ENCODE measurements around the gene CEL.

The CEL gene

GRCh38 chr9:133099726-133100505 lies 38.1 kb downstream of the CEL start:
- in situ Hi-C loops (cut with MboI; ENCODE audit: low sequenced_read_pairs, unreplicated experiment) = no loop called here
- no peak for TF ChIP-seq CTCF (IDR thresholded peaks at IDR 0.05; ENCODE audit: borderline replicate concordance, control extremely low read depth, extremely low read depth, insufficient read depth, missing control alignments)
- no peak for DNase-seq (ENCODE audit: low spot score)

GRCh38 chr9:133100506-133101355 lies 39.0 kb downstream of the CEL start:
- no peak for TF ChIP-seq CTCF (IDR thresholded peaks at IDR 0.05; ENCODE audit: borderline replicate concordance, control extremely low read depth, extremely low read depth, insufficient read depth, missing control alignments)
- DNase-seq (ENCODE audit: low spot score) = peak; percentile 16
- in situ Hi-C loops (cut with MboI; ENCODE audit: low sequenced_read_pairs, unreplicated experiment) = no loop called here

- in situ Hi-C loops (cut with MboI; ENCODE audit: low sequenced_read_pairs, unreplicated experiment) = no loop called here
- peak; percentile 18 for DNase-seq (ENCODE audit: low spot score)
- no peak for TF ChIP-seq CTCF (IDR thresholded peaks at IDR 0.05; ENCODE audit: borderline replicate concordance, control extremely low read depth, extremely low read depth, insufficient read depth, missing control alignments)
Measured at GRCh38 chr9:133101356-133102189, 39.8 kb downstream of the CEL start.

GRCh38 chr9:133102190-133103021 lies 40.6 kb downstream of the CEL start:
- no peak for TF ChIP-seq CTCF (IDR thresholded peaks at IDR 0.05; ENCODE audit: borderline replicate concordance, control extremely low read depth, extremely low read depth, insufficient read depth, missing control alignments)
- in situ Hi-C loops (cut with MboI; ENCODE audit: low sequenced_read_pairs, unreplicated experiment) = no loop called here
- peak; percentile 16 for DNase-seq (ENCODE audit: low spot score)

- in situ Hi-C loops (cut with MboI; ENCODE audit: low sequenced_read_pairs, unreplicated experiment) = no loop called here
- DNase-seq (ENCODE audit: low spot score) = peak; percentile 83
- peak; percentile 93 for TF ChIP-seq CTCF (IDR thresholded peaks at IDR 0.05; ENCODE audit: borderline replicate concordance, control extremely low read depth, extremely low read depth, insufficient read depth, missing control alignments)
Measured at GRCh38 chr9:133103183-133103986, 41.6 kb downstream of the CEL start.
